Measurements from ENCODE around the gene DCTN5.

The DCTN5 gene

DNA sequence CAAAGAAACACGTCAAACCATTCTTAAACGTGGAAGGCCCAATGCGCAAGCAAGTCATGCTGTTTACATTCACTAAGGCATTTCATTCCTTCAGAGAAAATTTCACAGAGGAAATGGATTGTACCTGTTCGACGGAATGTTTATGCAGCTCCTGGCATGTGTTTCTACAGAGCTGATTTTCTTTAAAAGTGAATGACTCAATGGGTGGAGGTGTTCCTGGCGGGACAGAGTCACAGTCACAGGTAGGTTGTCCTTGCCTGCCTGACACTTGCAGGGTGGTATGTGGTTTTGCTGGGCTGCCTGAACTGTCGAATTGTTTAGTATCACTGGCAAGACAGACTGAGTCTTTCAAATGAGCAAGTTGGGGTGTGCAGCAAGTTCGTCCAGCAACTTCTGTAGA lies 11.8 kb upstream of the DCTN5 start:
- TF ChIP-seq POLR2AphosphoS5 (IDR thresholded peaks at IDR 0.05; ENCODE audit: low read depth, low read length) (no peak), FOXP2 (optimal IDR thresholded peaks at IDR 0.05; ENCODE audit: borderline replicate concordance, extremely low read depth, extremely low read length, insufficient read depth) (no peak), TAF1 (IDR thresholded peaks at IDR 0.05; ENCODE audit: borderline replicate concordance, insufficient read depth, low read length) (no peak), SIN3A (IDR thresholded peaks at IDR 0.05; ENCODE audit: borderline replicate concordance, insufficient read depth, low read length) (no peak)
- TF ChIP-seq, protein P1, sequence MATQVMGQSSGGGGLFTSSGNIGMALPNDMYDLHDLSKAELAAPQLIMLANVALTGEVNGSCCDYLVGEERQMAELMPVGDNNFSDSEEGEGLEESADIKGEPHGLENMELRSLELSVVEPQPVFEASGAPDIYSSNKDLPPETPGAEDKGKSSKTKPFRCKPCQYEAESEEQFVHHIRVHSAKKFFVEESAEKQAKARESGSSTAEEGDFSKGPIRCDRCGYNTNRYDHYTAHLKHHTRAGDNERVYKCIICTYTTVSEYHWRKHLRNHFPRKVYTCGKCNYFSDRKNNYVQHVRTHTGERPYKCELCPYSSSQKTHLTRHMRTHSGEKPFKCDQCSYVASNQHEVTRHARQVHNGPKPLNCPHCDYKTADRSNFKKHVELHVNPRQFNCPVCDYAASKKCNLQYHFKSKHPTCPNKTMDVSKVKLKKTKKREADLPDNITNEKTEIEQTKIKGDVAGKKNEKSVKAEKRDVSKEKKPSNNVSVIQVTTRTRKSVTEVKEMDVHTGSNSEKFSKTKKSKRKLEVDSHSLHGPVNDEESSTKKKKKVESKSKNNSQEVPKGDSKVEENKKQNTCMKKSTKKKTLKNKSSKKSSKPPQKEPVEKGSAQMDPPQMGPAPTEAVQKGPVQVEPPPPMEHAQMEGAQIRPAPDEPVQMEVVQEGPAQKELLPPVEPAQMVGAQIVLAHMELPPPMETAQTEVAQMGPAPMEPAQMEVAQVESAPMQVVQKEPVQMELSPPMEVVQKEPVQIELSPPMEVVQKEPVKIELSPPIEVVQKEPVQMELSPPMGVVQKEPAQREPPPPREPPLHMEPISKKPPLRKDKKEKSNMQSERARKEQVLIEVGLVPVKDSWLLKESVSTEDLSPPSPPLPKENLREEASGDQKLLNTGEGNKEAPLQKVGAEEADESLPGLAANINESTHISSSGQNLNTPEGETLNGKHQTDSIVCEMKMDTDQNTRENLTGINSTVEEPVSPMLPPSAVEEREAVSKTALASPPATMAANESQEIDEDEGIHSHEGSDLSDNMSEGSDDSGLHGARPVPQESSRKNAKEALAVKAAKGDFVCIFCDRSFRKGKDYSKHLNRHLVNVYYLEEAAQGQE (IDR thresholded peaks at IDR 0.05; ENCODE audit: insufficient read depth in 1 of 2, low read depth in 2 of 2, low read length in 2 of 2): no peak

DNA sequence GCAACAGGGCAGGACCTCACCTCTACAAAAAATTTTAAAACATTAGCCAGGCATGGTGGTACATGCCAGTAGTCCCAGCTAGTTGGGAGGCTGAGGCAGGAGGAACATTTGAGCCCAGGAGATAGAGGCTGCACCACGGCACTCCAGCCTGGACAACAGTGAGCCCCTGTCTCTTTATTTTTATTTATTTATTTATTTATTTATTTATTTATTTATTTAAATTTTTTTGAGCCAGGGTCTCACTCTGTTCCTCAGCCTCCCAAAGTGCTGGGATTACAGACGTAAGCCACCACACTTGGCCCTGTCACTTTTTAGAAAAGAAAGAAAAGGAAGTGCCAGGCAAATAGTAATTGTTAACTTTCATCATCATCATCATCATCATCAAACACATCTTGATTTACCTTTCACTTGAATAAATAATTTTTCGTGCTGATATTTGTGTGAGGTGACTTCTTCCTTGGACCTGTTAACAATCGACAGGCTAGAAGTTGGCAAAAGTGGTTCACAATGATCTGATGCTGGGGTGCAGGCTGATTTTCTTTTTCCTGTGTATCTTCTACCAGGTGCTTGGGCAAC lies 6.7 kb upstream of the DCTN5 start:
- TF ChIP-seq TAF1 (IDR thresholded peaks at IDR 0.05; ENCODE audit: borderline replicate concordance, insufficient read depth, low read length) (no peak), POLR2AphosphoS5 (IDR thresholded peaks at IDR 0.05; ENCODE audit: low read depth, low read length) (no peak), SIN3A (IDR thresholded peaks at IDR 0.05; ENCODE audit: borderline replicate concordance, insufficient read depth, low read length) (no peak), FOXP2 (optimal IDR thresholded peaks at IDR 0.05; ENCODE audit: borderline replicate concordance, extremely low read depth, extremely low read length, insufficient read depth) (no peak)
- TF ChIP-seq, protein P1 (IDR thresholded peaks at IDR 0.05; ENCODE audit: insufficient read depth in 1 of 2, low read depth in 2 of 2, low read length in 2 of 2): no peak

DNA sequence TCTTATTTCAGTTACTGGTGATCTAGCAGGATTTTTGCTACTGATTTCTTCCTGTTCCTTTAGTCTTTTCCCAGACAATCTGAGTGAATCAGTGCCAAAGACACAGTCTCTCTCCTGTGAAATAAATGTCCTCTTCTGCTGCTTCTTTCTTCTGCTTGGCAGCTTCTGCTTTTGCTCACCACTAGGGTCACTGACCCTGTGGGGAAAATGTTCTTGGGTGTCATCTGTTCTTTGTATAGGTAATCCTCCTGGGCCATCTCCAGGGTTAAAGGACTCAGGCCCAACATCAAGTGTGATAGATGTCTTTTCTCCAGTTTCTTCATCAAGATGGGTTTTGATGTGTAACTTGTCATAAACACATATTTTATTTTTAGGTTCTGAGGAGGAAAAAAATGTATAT lies 5.3 kb upstream of the DCTN5 start:
- TF ChIP-seq TAF1 (IDR thresholded peaks at IDR 0.05; ENCODE audit: borderline replicate concordance, insufficient read depth, low read length) (no peak), POLR2AphosphoS5 (IDR thresholded peaks at IDR 0.05; ENCODE audit: low read depth, low read length) (no peak), FOXP2 (optimal IDR thresholded peaks at IDR 0.05; ENCODE audit: borderline replicate concordance, extremely low read depth, extremely low read length, insufficient read depth) (no peak), SIN3A (IDR thresholded peaks at IDR 0.05; ENCODE audit: borderline replicate concordance, insufficient read depth, low read length) (no peak)
- TF ChIP-seq, protein P1 (IDR thresholded peaks at IDR 0.05; ENCODE audit: insufficient read depth in 1 of 2, low read depth in 2 of 2, low read length in 2 of 2): no peak

DNA sequence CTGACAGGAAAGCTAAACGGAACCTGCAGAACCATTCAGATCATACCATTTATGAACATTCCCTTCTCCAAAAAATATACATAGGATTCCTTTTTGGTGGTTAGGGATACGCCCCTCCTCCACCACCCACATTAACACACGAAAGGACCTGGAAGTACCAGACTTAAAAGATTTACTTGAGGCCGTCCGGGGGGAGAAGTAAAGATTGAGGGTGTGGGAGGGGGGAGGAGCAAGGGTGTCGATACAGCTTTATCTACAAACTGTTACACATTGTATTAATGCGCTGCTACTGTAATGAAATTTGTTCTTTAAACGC lies 693 bp upstream of the DCTN5 start:
- TF ChIP-seq FOXP2 (optimal IDR thresholded peaks at IDR 0.05; ENCODE audit: borderline replicate concordance, extremely low read depth, extremely low read length, insufficient read depth) (no peak), POLR2AphosphoS5 (IDR thresholded peaks at IDR 0.05; ENCODE audit: low read depth, low read length) (no peak), SIN3A (IDR thresholded peaks at IDR 0.05; ENCODE audit: borderline replicate concordance, insufficient read depth, low read length) (no peak), TAF1 (IDR thresholded peaks at IDR 0.05; ENCODE audit: borderline replicate concordance, insufficient read depth, low read length) (no peak)
- TF ChIP-seq, protein P1 (IDR thresholded peaks at IDR 0.05; ENCODE audit: insufficient read depth in 1 of 2, low read depth in 2 of 2, low read length in 2 of 2): no peak

Measured in PFSK-1 (cell line).